Fibroblast of lung (primary cell): Measurements from ENCODE around the gene CDC34. TPM values are rescaled to one million over a fixed set of nuclear protein-coding genes. Genes with fewer than 3 reads are reported as not detected.

Experiments
- DNase-seq, 2 donors: peaks; one replicate each; pipeline versions ENCODE4 v3.0.0 to v3.0.0-alpha.2; 2010; ENCODE audit warnings: low read depth in 2 of 2
- H2AFZ ChIP-seq: 2 replicates; pipeline ENCODE4 v1.5.1; 2012; ENCODE audit warnings: low read length, control low read depth, inconsistent platforms
- H3K27ac ChIP-seq: 2 replicates; pipeline ENCODE4 v1.5.1; 2011; ENCODE audit warnings: low read length, control low read depth; ENCODE audit not compliant: insufficient read depth
- H3K27me3 ChIP-seq: 2 replicates; pipeline ENCODE4 v1.5.1; 2011; ENCODE audit warnings: mild to moderate bottlenecking, low read length; ENCODE audit not compliant: control insufficient read depth, insufficient read depth
- H3K36me3 ChIP-seq: 2 replicates; pipeline ENCODE4 v1.5.1; 2011; ENCODE audit warnings: low read length; ENCODE audit not compliant: control insufficient read depth, insufficient read depth
- H3K4me1 ChIP-seq: 2 replicates; pipeline ENCODE4 v1.5.1; 2011; ENCODE audit warnings: low read length; ENCODE audit not compliant: control insufficient read depth, insufficient read depth; ENCODE audit errors: extremely low read depth
- H3K4me2 ChIP-seq: 2 replicates; pipeline ENCODE4 v1.5.1; 2011; ENCODE audit warnings: low read length, control low read depth; ENCODE audit not compliant: insufficient read depth; ENCODE audit errors: extremely low read depth
- H3K4me3 ChIP-seq, 4 experiments: fragments of 200-600 bp in 1 of 4; sonication (generic) in 1 of 4; replicated peaks in 1 of 4; 2 replicates each; pipeline ENCODE4 v1.5.1; 2011 to 2016; ENCODE audit warnings: low read length in 4 of 4, low read depth in 3 of 4, mild to moderate bottlenecking in 3 of 4, control low read depth in 2 of 4, inconsistent platforms in 1 of 4, mixed read lengths in 1 of 4; ENCODE audit not compliant: insufficient read depth in 1 of 4; ENCODE audit errors: control extremely low read depth in 1 of 4
- H3K79me2 ChIP-seq: 2 replicates; pipeline ENCODE4 v1.5.1; 2012; ENCODE audit warnings: mild to moderate bottlenecking, low read length, inconsistent platforms; ENCODE audit not compliant: control insufficient read depth, insufficient read depth
- H3K9ac ChIP-seq: 2 replicates; pipeline ENCODE4 v1.5.1; 2011; ENCODE audit warnings: mild to moderate bottlenecking, low read length, control low read depth; ENCODE audit not compliant: insufficient read depth
- H3K9me3 ChIP-seq: 2 replicates; pipeline ENCODE4 v1.5.1; 2012; ENCODE audit warnings: low read depth, low read length; ENCODE audit not compliant: control insufficient read depth, insufficient read depth
- H4K20me1 ChIP-seq: 2 replicates; pipeline ENCODE4 v1.5.1; 2011; ENCODE audit warnings: low read length; ENCODE audit not compliant: control insufficient read depth, insufficient read depth; ENCODE audit errors: extremely low read depth
- CTCF ChIP-seq, 2 donors: IDR thresholded peaks in 1 of 2; conservative IDR thresholded peaks in 1 of 2; 1 replicate in 1 of 2; 2 replicates in 1 of 2; pipeline ENCODE4 v1.5.1; 2011 to 2012; ENCODE audit warnings: low read length in 2 of 2, control low read depth in 1 of 2, inconsistent platforms in 1 of 2, low read depth in 1 of 2, mild to moderate bottlenecking in 1 of 2
- EZH2 ChIP-seq: IDR thresholded peaks from 2 replicates; pipeline ENCODE4 v1.5.1; 2012; ENCODE audit warnings: low read length, control low read depth, mild to moderate bottlenecking; ENCODE audit errors: missing control alignments
- polyA plus RNA-seq, 2 donors: library from polyadenylated mRNA; depleted of rRNA in 1 of 2; stranded (reverse) in 1 of 2; unstranded in 1 of 2; fragments of >200 nt; gene quantifications; 2 replicates each; pipeline ENCODE4 v1.2.1, GENCODE V29; 2011 to 2012; ENCODE audit warnings: missing spikeins in 1 of 2
- total RNA-seq: library from RNA; depleted of rRNA; stranded (reverse); fragments of >200 nt; gene quantifications from 2 replicates; pipeline ENCODE4 v1.2.1, GENCODE V29; 2014

Gene CDC34
- total and polyA plus RNA-seq, 2 donors (not counting 1 experiment from before 2014, with no cell fraction given) = 23.3 to 72.5 TPM

- peaks cover 17% of the 10 kb centered on the region for H3K36me3 ChIP-seq
- no peak overlapping the region for H2AFZ ChIP-seq
- no peak overlapping the region for H3K9ac ChIP-seq
- DNase-seq = no peak
- peaks cover 43% of the 10 kb centered on the region for H3K79me2 ChIP-seq
- no peak overlapping the region for H3K4me3 ChIP-seq
- no peak for TF ChIP-seq CTCF (conservative IDR thresholded peaks at IDR 0.05 in 1 of 2, IDR thresholded peaks at IDR 0.05 in 1 of 2; ENCODE audit: low read depth in 1 of 2, low read length in 2 of 2)
- TF ChIP-seq EZH2 = no peak
- H3K9me3 ChIP-seq = no peaks in the 10 kb centered on the region
- H3K4me2 ChIP-seq = no peak overlapping the region
- peaks cover 2% of the 10 kb centered on the region for H3K4me1 ChIP-seq
- peak overlapping the region; percentile 5 for H3K27ac ChIP-seq
- no peaks in the 10 kb centered on the region for H4K20me1 ChIP-seq
- H3K27me3 ChIP-seq = no peaks in the 10 kb centered on the region
Observed at GRCh38 chr19:535017-535835, 3.7 kb downstream of the CDC34 start.

- H4K20me1 ChIP-seq = no peaks in the 10 kb centered on the region
- H3K27ac ChIP-seq = no peak overlapping the region
- H3K4me3 ChIP-seq = no peak overlapping the region
- H3K79me2 ChIP-seq = peaks cover 43% of the 10 kb centered on the region
- no peak overlapping the region for H3K4me2 ChIP-seq
- no peak overlapping the region for H2AFZ ChIP-seq
- H3K9me3 ChIP-seq = no peaks in the 10 kb centered on the region
- TF ChIP-seq CTCF (conservative IDR thresholded peaks at IDR 0.05 in 1 of 2, IDR thresholded peaks at IDR 0.05 in 1 of 2; ENCODE audit: low read depth in 1 of 2, low read length in 2 of 2) = no peak
- peaks cover 20% of the 10 kb centered on the region for H3K36me3 ChIP-seq
- DNase-seq = no peak
- no peaks in the 10 kb centered on the region for H3K27me3 ChIP-seq
- peaks cover 2% of the 10 kb centered on the region for H3K4me1 ChIP-seq
- no peak overlapping the region for H3K9ac ChIP-seq
Observed at GRCh38 chr19:536031-536880, 4.7 kb downstream of the CDC34 start.

GRCh38 chr19:536881-537404 is 5.4 kb downstream of the CDC34 start:
- Histone ChIP-seq H4K20me1 (no peaks in the 10 kb centered on the region), H3K36me3 (peaks cover 23% of the 10 kb centered on the region)

More at GRCh38 chr19:536881-537404, 5.4 kb downstream of the CDC34 start:
- no peak for TF ChIP-seq CTCF (conservative IDR thresholded peaks at IDR 0.05 in 1 of 2, IDR thresholded peaks at IDR 0.05 in 1 of 2; ENCODE audit: low read depth in 1 of 2, low read length in 2 of 2)
- TF ChIP-seq EZH2 = no peak
- no peak overlapping the region for H2AFZ ChIP-seq
- peaks cover 41% of the 10 kb centered on the region for H3K79me2 ChIP-seq
- H3K27me3 ChIP-seq = no peaks in the 10 kb centered on the region
- no peak overlapping the region for H3K9ac ChIP-seq
- DNase-seq = no peak
- H3K4me3 ChIP-seq = no peak overlapping the region
- H3K4me1 ChIP-seq = peaks cover 2% of the 10 kb centered on the region
- no peak overlapping the region for H3K4me2 ChIP-seq
- H3K9me3 ChIP-seq = no peaks in the 10 kb centered on the region
- no peak overlapping the region for H3K27ac ChIP-seq
